Parathyroid adenoma (tissue), 2 donors: ENCODE results near the gene ARHGEF10L.

Source experiments
- H2AFZ ChIP-seq: fragments of 300-600 bp; sonication (generic); one replicate; pipeline ENCODE4 v1.7.0; 2017; ENCODE audit warnings: antibody characterized with exemption, mild to moderate bottlenecking
- H3K27ac ChIP-seq: fragments of 300-600 bp; sonication (generic); one replicate; pipeline ENCODE4 v1.7.0; 2017
- H3K27me3 ChIP-seq: fragments of 300-600 bp; sonication (generic); one replicate; pipeline ENCODE4 v1.7.0; 2017; ENCODE audit warnings: low read length; ENCODE audit not compliant: control insufficient read depth, insufficient read depth
- H3K36me3 ChIP-seq: fragments of 300-600 bp; sonication (generic); one replicate; pipeline ENCODE4 v1.7.0; 2017; ENCODE audit warnings: low read length; ENCODE audit not compliant: control insufficient read depth, insufficient read depth
- H3K4me1 ChIP-seq: fragments of 300-600 bp; sonication (generic); one replicate; pipeline ENCODE4 v1.7.0; 2017; ENCODE audit warnings: control low read depth
- H3K4me2 ChIP-seq: fragments of 300-600 bp; sonication (generic); one replicate; pipeline ENCODE4 v1.7.0; 2017; ENCODE audit warnings: low read length
- H3K4me3 ChIP-seq: fragments of 300-600 bp; sonication (generic); one replicate; pipeline ENCODE4 v1.7.0; 2017; ENCODE audit warnings: low read depth, low read length
- H3K79me2 ChIP-seq: fragments of 300-600 bp; sonication (generic); one replicate; pipeline ENCODE4 v1.7.0; 2017; ENCODE audit warnings: control low read depth
- H3K9ac ChIP-seq: fragments of 300-600 bp; sonication (generic); one replicate; pipeline ENCODE4 v1.7.0; 2017; ENCODE audit warnings: mild to moderate bottlenecking
- H3K9me3 ChIP-seq: fragments of 300-600 bp; sonication (generic); one replicate; pipeline ENCODE4 v1.7.0; 2017; ENCODE audit warnings: low read length; ENCODE audit not compliant: control insufficient read depth
- CTCF ChIP-seq: fragments of 300-600 bp; sonication (generic); IDR thresholded peaks from one replicate; pipeline ENCODE4 v1.7.0; 2017; ENCODE audit warnings: antibody characterized with exemption, mild to moderate bottlenecking
- donor health status: primary hyperparathyroidism.

The ARHGEF10L gene

GRCh38 chr1:17710889-17711576 lies 171.5 kb downstream of the ARHGEF10L start:
- Histone ChIP-seq H3K4me3 (no peak overlapping the region), H2AFZ (no peak overlapping the region), H3K36me3 (no peaks in the 10 kb centered on the region), H3K9me3 (no peaks in the 10 kb centered on the region), H3K27me3 (no peaks in the 10 kb centered on the region), H3K4me1 (no peaks in the 10 kb centered on the region), H3K9ac (no peak overlapping the region), H3K79me2 (no peaks in the 10 kb centered on the region), H3K27ac (no peak overlapping the region), H3K4me2 (no peak overlapping the region)
- no peak for TF ChIP-seq CTCF

- TF ChIP-seq CTCF: no peak
- no peaks in the 10 kb centered on the region for H3K4me1 ChIP-seq
- H3K9me3 ChIP-seq: no peaks in the 10 kb centered on the region
- H3K4me3 ChIP-seq: no peak overlapping the region
- H3K9ac ChIP-seq: no peak overlapping the region
- no peak overlapping the region for H3K27ac ChIP-seq
- no peaks in the 10 kb centered on the region for H3K36me3 ChIP-seq
- no peaks in the 10 kb centered on the region for H3K27me3 ChIP-seq
- no peak overlapping the region for H3K4me2 ChIP-seq
- no peak overlapping the region for H2AFZ ChIP-seq
- H3K79me2 ChIP-seq: no peaks in the 10 kb centered on the region
Measured at GRCh38 chr1:17711577-17711910, 172.0 kb downstream of the ARHGEF10L start.

GRCh38 chr1:17711941-17712340 lies 172.4 kb downstream of the ARHGEF10L start:
- Histone ChIP-seq H3K36me3 (no peaks in the 10 kb centered on the region), H3K27me3 (no peaks in the 10 kb centered on the region), H2AFZ (no peak overlapping the region), H3K27ac (no peak overlapping the region), H3K9me3 (no peaks in the 10 kb centered on the region), H3K4me2 (no peak overlapping the region), H3K4me3 (no peak overlapping the region), H3K9ac (no peak overlapping the region), H3K79me2 (no peaks in the 10 kb centered on the region), H3K4me1 (no peaks in the 10 kb centered on the region)
- TF ChIP-seq CTCF: no peak

- H3K4me3 ChIP-seq: no peak overlapping the region
- H3K4me2 ChIP-seq: no peak overlapping the region
- H3K79me2 ChIP-seq: no peaks in the 10 kb centered on the region
- no peaks in the 10 kb centered on the region for H3K4me1 ChIP-seq
- H3K9ac ChIP-seq: no peak overlapping the region
- TF ChIP-seq CTCF: no peak
- H3K9me3 ChIP-seq: no peaks in the 10 kb centered on the region
- no peaks in the 10 kb centered on the region for H3K27me3 ChIP-seq
- H3K27ac ChIP-seq: no peak overlapping the region
- H2AFZ ChIP-seq: no peak overlapping the region
- no peaks in the 10 kb centered on the region for H3K36me3 ChIP-seq
Measured at GRCh38 chr1:17713993-17714392, 174.5 kb downstream of the ARHGEF10L start.
